Esophagus squamous epithelium (tissue), 5 donors: ENCODE results near the gene DEPDC4. TPM values are rescaled to one million over a fixed set of nuclear protein-coding genes. Genes with fewer than 3 reads are reported as not detected.
"Not testable (repeated sequence)": the region's sequence is repeated elsewhere in the genome, so short reads cannot be mapped to it uniquely, and the experiment has no call there.

Experiments
- DNase-seq: peaks from one replicate; lab custom pipeline; 2025; lab: John Stamatoyannopoulos, UW
- H3K27ac ChIP-seq, 4 donors: fragments of 200-600 bp; sonication (generic); one replicate each; pipeline ENCODE4 v1.5.1; 2016 to 2019; ENCODE audit warnings: mild to moderate bottlenecking in 1 of 4
- H3K27me3 ChIP-seq, 4 donors: fragments of 200-600 bp; sonication (generic); 1 replicate in 3 of 4; 2 replicates in 1 of 4; pipeline versions ENCODE4 v1.5.1 to v1.6.0; 2017 to 2021; ENCODE audit warnings: antibody characterized with exemption in 1 of 4
- H3K36me3 ChIP-seq, 3 donors: fragments of 200-600 bp; sonication (generic); one replicate each; pipeline ENCODE4 v1.5.1; 2016 to 2019
- H3K4me1 ChIP-seq, 3 donors: fragments of 200-600 bp; sonication (generic); one replicate each; pipeline ENCODE4 v1.5.1; 2017 to 2019
- H3K4me3 ChIP-seq, 4 donors: fragments of 200-600 bp; sonication (generic); 1 replicate in 3 of 4; 2 replicates in 1 of 4; pipeline ENCODE4 v1.5.1; 2016 to 2019; ENCODE audit warnings: mild to moderate bottlenecking in 2 of 4, moderate library complexity in 1 of 4
- H3K9me3 ChIP-seq, 3 donors: fragments of 200-600 bp; sonication (generic); one replicate each; pipeline ENCODE4 v1.5.1; 2016 to 2019
- CTCF ChIP-seq, 6 experiments: fragments of 450-650 bp in 4 of 6; fragments of 200-600 bp in 2 of 6; sonication (generic) in 2 of 6; IDR thresholded peaks; one replicate each; pipeline ENCODE4 v1.5.1; 2016 to 2019; ENCODE audit warnings: antibody characterized with exemption in 6 of 6, mild to moderate bottlenecking in 4 of 6, moderate library complexity in 4 of 6
- POLR2A ChIP-seq, 4 donors: fragments of 450-650 bp; IDR thresholded peaks; one replicate each; pipeline ENCODE4 v1.6.1; 2017; ENCODE audit warnings: antibody characterized with exemption in 4 of 4, mild to moderate bottlenecking in 4 of 4, moderate library complexity in 3 of 4
- WGBS, 2 donors: methylation state at CpG; one replicate each; pipeline ENCODE4 v1.1.5; 2018; 5-methylcytosine and 5-hydroxymethylcytosine counted together
- intact Hi-C: fragments of 100-400 bp; cut with DNase I; formaldehyde crosslinking; loops from one replicate; pipeline ENCODE4 v1.15.0; 2022
- total RNA-seq, 4 donors: library from RNA; depleted of rRNA; stranded (reverse); fragments of >200 nt; gene quantifications; one replicate each; pipeline ENCODE4 v1.1.0, GENCODE V29; 2016
- donor health status: DM: yes; HTN: yes; CAD: no.

The DEPDC4 gene
- 1 to 10 TPM in 1 of 4 donors, under 1 TPM in 2, not detected in 1; 0.76 to 1.1 (median 0.95) TPM for total RNA-seq

- TF ChIP-seq CTCF (IDR thresholded peaks at IDR 0.05) (no peak), POLR2A (IDR thresholded peaks at IDR 0.05) (peak in 2 of 4 donors; percentile 70 to 72)
- 0 to 1% methylated on average over 2 to 30 of the region's 62 CpGs for WGBS, 2 donors
- no peaks in the 10 kb centered on the region for H3K36me3 ChIP-seq
- intact Hi-C loops = no loop called here
- peak; percentile 85 for DNase-seq
- peak within 1 kb of the TSS; percentile 55 to 99 (median 90) for H3K4me3 ChIP-seq
- no peaks in the 10 kb centered on the region for H3K9me3 ChIP-seq
- H3K27ac ChIP-seq = peak within 1 kb of the TSS; percentile 89 to 99 (median 98)
- H3K27me3 ChIP-seq = no peaks in the 10 kb centered on the region
- H3K4me1 ChIP-seq = peaks cover 18 to 48% (median 23%) of the 10 kb centered on the region in 3 donors
These were observed at the start of gene DEPDC4, which contains the start of gene SCYL2 for GRCh38 chr12:100266835-100267602. DEPDC4 (minus strand) TSS chr12:100267079; CDS start chr12:100267076, 3 bp downstream. SCYL2 (plus strand) TSS chr12:100267177; CDS start chr12:100282971, 15,794 bp downstream.

- no peak for TF ChIP-seq POLR2A (IDR thresholded peaks at IDR 0.05)
- no peak for TF ChIP-seq CTCF (IDR thresholded peaks at IDR 0.05)
- intact Hi-C loops = no loop called here
- Histone ChIP-seq H3K36me3 (peaks cover 0 to 59% (median 7%) of the 10 kb centered on the region in 3 donors), H3K27ac (no peak overlapping the region), H3K4me1 (no peaks in the 10 kb centered on the region), H3K27me3 (no peaks in the 10 kb centered on the region), H3K4me3 (no peak overlapping the region), H3K9me3 (no peaks in the 10 kb centered on the region)
- WGBS, 2 donors = 89 to 91% methylated on average over 1 of the region's 1 CpG
- DNase-seq = no peak
These were observed 44.4 kb upstream of the DEPDC4 start for GRCh38 chr12:100311317-100311716.

GRCh38 chr12:100308138-100308537 is 41.3 kb upstream of the DEPDC4 start:
- intact Hi-C loops, DNase-seq: not testable (repeated sequence)
- WGBS, 2 donors = 92 to 96% methylated on average over 5 of the region's 5 CpGs

GRCh38 chr12:100304334-100304733 is 37.5 kb upstream of the DEPDC4 start:
- H3K27ac ChIP-seq, H3K4me1 ChIP-seq, H3K27me3 ChIP-seq, H3K9me3 ChIP-seq, intact Hi-C loops, DNase-seq, H3K4me3 ChIP-seq: not testable (repeated sequence)
- H3K36me3 ChIP-seq = peaks cover 0 to 62% (median 9%) of the 10 kb centered on the region in 3 donors
- 90 to 100% methylated on average over 3 of the region's 7 CpGs for WGBS, 2 donors

More at GRCh38 chr12:100308138-100308537, 41.3 kb upstream of the DEPDC4 start:
- H3K27ac ChIP-seq, H3K9me3 ChIP-seq, H3K27me3 ChIP-seq, H3K4me1 ChIP-seq, H3K4me3 ChIP-seq: not testable (repeated sequence)
- peaks cover 0 to 54% (median 9%) of the 10 kb centered on the region in 3 donors for H3K36me3 ChIP-seq

GRCh38 chr12:100303831-100304230 is 37.0 kb upstream of the DEPDC4 start:
- TF ChIP-seq CTCF (IDR thresholded peaks at IDR 0.05) = no peak
- no peak for TF ChIP-seq POLR2A (IDR thresholded peaks at IDR 0.05)
- Histone ChIP-seq H3K9me3 (peaks cover 0 to 5% (median 0%) of the 10 kb centered on the region in 3 donors), H3K27me3 (no peaks in the 10 kb centered on the region), H3K27ac (no peak overlapping the region), H3K4me3 (no peak overlapping the region), H3K36me3 (peaks cover 0 to 66% (median 12%) of the 10 kb centered on the region in 3 donors), H3K4me1 (no peaks in the 10 kb centered on the region)
- DNase-seq = no peak
- WGBS, 2 donors = 91% methylated on average over 4 of the region's 4 CpGs; no CpG with 5 or more reads in 1 of the 2 donors
- intact Hi-C loops = no loop called here

GRCh38 chr12:100302081-100302480 is 35.2 kb upstream of the DEPDC4 start:
- H3K4me3 ChIP-seq = no peak overlapping the region
- H3K36me3 ChIP-seq = peaks cover 0 to 83% (median 16%) of the 10 kb centered on the region in 3 donors
- no peaks in the 10 kb centered on the region for H3K4me1 ChIP-seq
- DNase-seq = no peak
- H3K9me3 ChIP-seq = peaks cover 0 to 5% (median 0%) of the 10 kb centered on the region in 3 donors
- intact Hi-C loops = no loop called here
- TF ChIP-seq CTCF (IDR thresholded peaks at IDR 0.05) (no peak), POLR2A (IDR thresholded peaks at IDR 0.05) (no peak)
- WGBS, 2 donors = 100% methylated on average over 1 of the region's 1 CpG
- no peak overlapping the region for H3K27ac ChIP-seq
- H3K27me3 ChIP-seq = no peaks in the 10 kb centered on the region
